GM12878 (cell line): ENCODE data around the gene KCTD14. TPM values are rescaled to one million over a fixed set of nuclear protein-coding genes. Genes with fewer than 3 reads are reported as not detected.

Experiments used
- ATAC-seq: fragments of 200-7000 bp; cut with Tn5 transposase; 3 replicates; pipeline ENCODE4 v1.9.1; 2020; ENCODE audit warnings: mild to moderate bottlenecking, moderate library complexity
- BruUV-seq: library from RNA; stranded (reverse); fragments of 400-500 nt; replicated peaks from 2 replicates; lab custom pipeline; 2021; lab: Mats Ljungman, UMichigan
- CTCF ChIA-PET: fragments of 300-600 bp; sonication (Branson Sonifier 250); formaldehyde crosslinking; extraction: SDS; loops from one replicate; lab custom pipeline; 2021; ENCODE audit warnings: inconsistent platforms; lab: Yijun Ruan, JAX
- POLR2A ChIA-PET: fragments of 350-600 bp; formaldehyde crosslinking; extraction: SDS; loops from one replicate; lab custom pipeline; 2021; ENCODE audit warnings: inconsistent platforms; lab: Charles Lee
- RAD21 ChIA-PET: fragments of 300-600 bp; sonication (Branson Sonifier 250); formaldehyde crosslinking; loops from one replicate; lab custom pipeline; 2023; ENCODE audit warnings: antibody characterized with exemption; ENCODE audit not compliant: unreplicated experiment; lab: Charles Lee
- SMC1A ChIA-PET: fragments of 300-600 bp; sonication (Branson Sonifier 250); formaldehyde crosslinking; loops from one replicate; lab custom pipeline; 2023; ENCODE audit not compliant: unreplicated experiment, uncharacterized antibody; lab: Charles Lee
- DNase-seq: peaks from one replicate; pipeline ENCODE4 v3.0.0-alpha.2; 2011; ENCODE audit warnings: low read depth, low spot score
- FAIRE-seq: peaks from 3 replicates; lab custom pipeline; 2011; peaks lifted over from hg19 to GRCh38; lab: Jason Lieb, UNC
- H2AFZ ChIP-seq: 2 replicates; pipeline ENCODE4 v1.6.0; 2011; ENCODE audit warnings: low read depth, low read length, control low read depth; ENCODE audit not compliant: control insufficient read depth
- H3K27ac ChIP-seq: 2 replicates; pipeline ENCODE4 v1.5.1; 2011; ENCODE audit warnings: control low read depth; ENCODE audit not compliant: control insufficient read depth, insufficient read depth
- H3K27me3 ChIP-seq, 2 experiments: replicated peaks in 1 of 2; 2 replicates each; pipeline versions ENCODE4 v1.6.0 to v1.6.1; 2011; ENCODE audit warnings: low read length in 1 of 2; ENCODE audit not compliant: control insufficient read depth in 2 of 2, insufficient read depth in 2 of 2
- H3K36me3 ChIP-seq, 2 experiments: 2 replicates each; pipeline ENCODE4 v1.5.1; 2011; ENCODE audit warnings: low read length in 1 of 2; ENCODE audit not compliant: control insufficient read depth in 2 of 2, insufficient read depth in 2 of 2
- H3K4me1 ChIP-seq: 2 replicates; pipeline ENCODE4 v1.6.1; 2011; ENCODE audit warnings: mild to moderate bottlenecking, low read length, moderate library complexity, mixed read lengths; ENCODE audit not compliant: control insufficient read depth, insufficient read depth
- H3K4me2 ChIP-seq: 2 replicates; pipeline ENCODE4 v1.6.0; 2011; ENCODE audit warnings: control low read depth; ENCODE audit not compliant: control insufficient read depth, insufficient read depth
- H3K4me3 ChIP-seq: fragments of 200-600 bp; sonication (generic); 2 replicates; pipeline ENCODE4 v1.5.1; 2016
- H3K79me2 ChIP-seq: 2 replicates; pipeline ENCODE4 v1.6.0; 2011; ENCODE audit warnings: low read length; ENCODE audit not compliant: control insufficient read depth, insufficient read depth
- H3K9ac ChIP-seq: 2 replicates; pipeline ENCODE4 v1.8.0; 2011; ENCODE audit warnings: low read length, control low read depth, mixed read lengths; ENCODE audit not compliant: control insufficient read depth, insufficient read depth
- H3K9me3 ChIP-seq: replicated peaks from 3 replicates; pipeline ENCODE4 v1.5.1; 2011; ENCODE audit warnings: mild to moderate bottlenecking, low read length; ENCODE audit not compliant: control insufficient read depth, insufficient read depth
- H4K20me1 ChIP-seq: 2 replicates; pipeline ENCODE4 v1.6.0; 2011; ENCODE audit not compliant: control insufficient read depth, insufficient read depth
- ASH2L ChIP-seq: fragments of 300-600, 200-600 bp; sonication (generic); IDR thresholded peaks from 2 replicates; pipeline ENCODE4 v1.6.1; 2017; ENCODE audit warnings: low read depth, mild to moderate bottlenecking, borderline replicate concordance
- ATF7 ChIP-seq: fragments of 450-650 bp; IDR thresholded peaks from 2 replicates; pipeline ENCODE4 v1.6.1; 2016; ENCODE audit warnings: low read depth, mild to moderate bottlenecking
- BHLHE40 ChIP-seq, 2 experiments: fragments of 450-650 bp in 1 of 2; IDR thresholded peaks; 2 replicates each; pipeline ENCODE4 v1.6.1; 2011 to 2017; ENCODE audit warnings: low read depth in 2 of 2, borderline replicate concordance in 1 of 2, improper control_type of control experiment in 1 of 2, low read length in 1 of 2, mild to moderate bottlenecking in 1 of 2
- MAX ChIP-seq: IDR thresholded peaks from 2 replicates; pipeline ENCODE4 v1.6.1; 2012; ENCODE audit warnings: low read depth, low read length, improper control_type of control experiment
- MTA3 ChIP-seq: IDR thresholded peaks from 2 replicates; pipeline ENCODE4 v1.6.1; 2012; ENCODE audit warnings: low read length, inconsistent platforms, borderline replicate concordance
- NFYA ChIP-seq: IDR thresholded peaks from 2 replicates; pipeline ENCODE4 v1.6.1; 2011; ENCODE audit warnings: low read depth, mild to moderate bottlenecking, low read length, improper control_type of control experiment, borderline replicate concordance
- NR2F1 ChIP-seq: fragments of 450-650 bp; conservative IDR thresholded peaks from 2 replicates; pipeline ENCODE4 v1.6.1; 2017; ENCODE audit warnings: mild to moderate bottlenecking
- RAD21 ChIP-seq: IDR thresholded peaks from 2 replicates; pipeline ENCODE4 v1.6.1; 2011; ENCODE audit warnings: mild to moderate bottlenecking, low read depth, low read length, moderate library complexity; ENCODE audit not compliant: insufficient read depth
- RELB ChIP-seq: fragments of 450-650 bp; IDR thresholded peaks from 2 replicates; pipeline ENCODE4 v1.6.1; 2017; ENCODE audit warnings: low read depth, mild to moderate bottlenecking, moderate library complexity
- SUPT20H ChIP-seq: IDR thresholded peaks from 2 replicates; pipeline ENCODE4 v1.6.1; 2011; ENCODE audit warnings: low read depth, mild to moderate bottlenecking, low read length, moderate library complexity, borderline replicate concordance; ENCODE audit not compliant: control insufficient read depth
- TBL1XR1 ChIP-seq: IDR thresholded peaks from 2 replicates; pipeline ENCODE4 v1.6.1; 2012; ENCODE audit warnings: low read depth, low read length, improper control_type of control experiment
- TCF3 ChIP-seq: IDR thresholded peaks from 2 replicates; pipeline ENCODE4 v1.6.1; 2012; ENCODE audit warnings: low read depth, mild to moderate bottlenecking, low read length, borderline replicate concordance; ENCODE audit not compliant: insufficient read depth
- ZNF207 ChIP-seq: fragments of 450-650 bp; IDR thresholded peaks from 2 replicates; pipeline ENCODE4 v1.6.1; 2014; ENCODE audit warnings: antibody characterized with exemption, mild to moderate bottlenecking, borderline replicate concordance
- ZNF24 ChIP-seq: fragments of 450-650 bp; IDR thresholded peaks from 2 replicates; pipeline ENCODE4 v1.6.1; 2017; ENCODE audit warnings: antibody characterized with exemption, mild to moderate bottlenecking
- WGBS: methylation state at CpG from one replicate; pipeline ENCODE4 v1.1.6; 2016; ENCODE audit warnings: low lambda C conversion rate; ENCODE audit not compliant: insufficient replicate concordance, insufficient coverage; ENCODE audit errors: missing lambda C conversion rate; 5-methylcytosine and 5-hydroxymethylcytosine counted together
- in situ Hi-C: fragments of 300-500 bp; cut with MboI; formaldehyde crosslinking; loops from 9 replicates; pipeline ENCODE4 v1.14.3; 2018; ENCODE audit warnings: mixed read lengths
- intact Hi-C: fragments of 100-400 bp; cut with micrococcal nuclease; formaldehyde crosslinking; loops from one replicate; pipeline ENCODE4 v1.14.2; 2022; ENCODE audit not compliant: unreplicated experiment
- polyA plus RNA-seq, 11 experiments: library from polyadenylated mRNA; depleted of rRNA in 4 of 11; unstranded in 6 of 11; stranded (reverse) in 5 of 11; fragments of >200 nt; fragmentation: Nextera tagmentation in 4 of 11; fragmentation: Illumina TruSeq in 1 of 11; extraction: Ambion mirVana in 4 of 11; extraction: Trizol in 1 of 11; gene quantifications; 1 replicate in 1 of 11; 2 replicates in 10 of 11; pipeline versions ENCODE4 v1.2.1 to v1.2.3, GENCODE V29; 2011 to 2016; ENCODE audit warnings: inconsistent platforms in 2 of 11, missing spikeins in 2 of 11, low read depth in 1 of 11
- total RNA-seq, 4 experiments: library from RNA; depleted of rRNA in 3 of 4; stranded (reverse); fragments of >200 nt in 3 of 4; fragmentation: Illumina TruSeq in 1 of 4; extraction: Trizol in 1 of 4; gene quantifications; 2 replicates each; pipeline versions ENCODE4 v1.2.1 to v1.2.3, GENCODE V29; 2013 to 2021
- TF ChIP-seq, protein P1 (sequence below): IDR thresholded peaks from 2 replicates; pipeline ENCODE4 v1.6.1; 2012; ENCODE audit warnings: low read length, inconsistent platforms
- TF ChIP-seq, protein P2 (sequence below): fragments of 450-650 bp; IDR thresholded peaks from 2 replicates; pipeline ENCODE4 v1.6.1; 2016; ENCODE audit warnings: mild to moderate bottlenecking, moderate library complexity, borderline replicate concordance

KCTD14 gene
- total and polyA plus RNA-seq, 10 of the 15 experiments (the other 5 are each of a cell fraction or from before 2014, with no cell fraction given), result 0.11 to 0.63 (median 0.48) TPM

DNA sequence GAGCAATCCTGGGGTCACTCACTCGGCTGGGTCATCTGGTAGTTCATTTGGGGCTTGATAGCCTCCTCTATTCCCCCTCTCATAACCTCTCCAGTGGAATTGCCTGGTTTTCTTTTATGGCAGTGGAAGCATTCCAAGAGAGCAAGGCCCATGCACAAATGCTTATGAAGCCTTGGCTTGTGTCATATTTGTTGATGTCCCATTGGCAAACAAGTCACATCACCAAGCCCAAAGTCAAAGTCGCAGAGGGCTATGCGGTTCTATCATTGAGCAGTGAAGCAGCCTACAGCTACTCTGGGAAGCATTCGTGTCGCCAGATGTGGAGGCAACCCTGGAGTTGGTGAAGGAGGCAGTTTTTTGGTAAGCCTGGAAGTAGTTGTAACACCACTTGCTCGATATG, 12.3 kb downstream of the KCTD14 start:
- no peak overlapping the region for H3K4me3 ChIP-seq
- no peaks in the 10 kb centered on the region for H4K20me1 ChIP-seq
- no peak overlapping the region for H2AFZ ChIP-seq
- 53% methylated on average over 6 of the region's 6 CpGs for WGBS
- ChIA-PET SMC1A (interaction anchor here (0.6 to 1.0 kb wide), 2 partner anchors 16 to 550 kb away, joined by 3 read pairs; no protein-coding TSS in a partner anchor), CTCF (interaction anchor here (0.7 to 1.7 kb wide), 2 partner anchors 11 to 235 kb away, joined by 3 to 5 read pairs; no protein-coding TSS in a partner anchor), RAD21 (interaction anchor here (1.5 kb wide), 1 partner anchor 35 kb away, joined by 3 read pairs; no protein-coding TSS in a partner anchor), POLR2A (interaction anchor here (0.6 kb wide), 1 partner anchor 831 kb away, joined by 3 read pairs; no protein-coding TSS in a partner anchor)
- no peaks in the 10 kb centered on the region for H3K27me3 ChIP-seq
- no peak overlapping the region for H3K27ac ChIP-seq
- no peak for DNase-seq
- in situ Hi-C loops, result no loop called here
- no peak overlapping the region for H3K4me2 ChIP-seq
- intact Hi-C loops, result no loop called here
- ATAC-seq, result no peak
- no peaks in the 10 kb centered on the region for H3K79me2 ChIP-seq
- H3K4me1 ChIP-seq, result peaks cover 3% of the 10 kb centered on the region; the same call in 1 of the 2 replicates
- BruUV-seq, result no TSS peak
- no peak overlapping the region for H3K9ac ChIP-seq
- FAIRE-seq, result no peak
- H3K9me3 ChIP-seq, result no peaks in the 10 kb centered on the region
- H3K36me3 ChIP-seq, result no peaks in the 10 kb centered on the region
- no peak for TF ChIP-seq ASH2L
- TF ChIP-seq SUPT20H, result no peak
- no peak for TF ChIP-seq RAD21
- no peak for TF ChIP-seq NFYA
- TF ChIP-seq BHLHE40 (IDR thresholded peaks at IDR 0.05; ENCODE audit: borderline replicate concordance in 1 of 2, low read depth in 2 of 2, low read length in 1 of 2), result no peak
- no peak for TF ChIP-seq RELB
- no peak for TF ChIP-seq ATF7
- no peak for TF ChIP-seq TCF3
- TF ChIP-seq MAX, result no peak
- TF ChIP-seq ZNF24, result no peak
- TF ChIP-seq TBL1XR1, result no peak
- no peak for TF ChIP-seq ZNF207
- TF ChIP-seq, protein P1, sequence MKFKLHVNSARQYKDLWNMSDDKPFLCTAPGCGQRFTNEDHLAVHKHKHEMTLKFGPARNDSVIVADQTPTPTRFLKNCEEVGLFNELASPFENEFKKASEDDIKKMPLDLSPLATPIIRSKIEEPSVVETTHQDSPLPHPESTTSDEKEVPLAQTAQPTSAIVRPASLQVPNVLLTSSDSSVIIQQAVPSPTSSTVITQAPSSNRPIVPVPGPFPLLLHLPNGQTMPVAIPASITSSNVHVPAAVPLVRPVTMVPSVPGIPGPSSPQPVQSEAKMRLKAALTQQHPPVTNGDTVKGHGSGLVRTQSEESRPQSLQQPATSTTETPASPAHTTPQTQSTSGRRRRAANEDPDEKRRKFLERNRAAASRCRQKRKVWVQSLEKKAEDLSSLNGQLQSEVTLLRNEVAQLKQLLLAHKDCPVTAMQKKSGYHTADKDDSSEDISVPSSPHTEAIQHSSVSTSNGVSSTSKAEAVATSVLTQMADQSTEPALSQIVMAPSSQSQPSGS, result no peak
- TF ChIP-seq NR2F1, result no peak
- TF ChIP-seq, protein P2, sequence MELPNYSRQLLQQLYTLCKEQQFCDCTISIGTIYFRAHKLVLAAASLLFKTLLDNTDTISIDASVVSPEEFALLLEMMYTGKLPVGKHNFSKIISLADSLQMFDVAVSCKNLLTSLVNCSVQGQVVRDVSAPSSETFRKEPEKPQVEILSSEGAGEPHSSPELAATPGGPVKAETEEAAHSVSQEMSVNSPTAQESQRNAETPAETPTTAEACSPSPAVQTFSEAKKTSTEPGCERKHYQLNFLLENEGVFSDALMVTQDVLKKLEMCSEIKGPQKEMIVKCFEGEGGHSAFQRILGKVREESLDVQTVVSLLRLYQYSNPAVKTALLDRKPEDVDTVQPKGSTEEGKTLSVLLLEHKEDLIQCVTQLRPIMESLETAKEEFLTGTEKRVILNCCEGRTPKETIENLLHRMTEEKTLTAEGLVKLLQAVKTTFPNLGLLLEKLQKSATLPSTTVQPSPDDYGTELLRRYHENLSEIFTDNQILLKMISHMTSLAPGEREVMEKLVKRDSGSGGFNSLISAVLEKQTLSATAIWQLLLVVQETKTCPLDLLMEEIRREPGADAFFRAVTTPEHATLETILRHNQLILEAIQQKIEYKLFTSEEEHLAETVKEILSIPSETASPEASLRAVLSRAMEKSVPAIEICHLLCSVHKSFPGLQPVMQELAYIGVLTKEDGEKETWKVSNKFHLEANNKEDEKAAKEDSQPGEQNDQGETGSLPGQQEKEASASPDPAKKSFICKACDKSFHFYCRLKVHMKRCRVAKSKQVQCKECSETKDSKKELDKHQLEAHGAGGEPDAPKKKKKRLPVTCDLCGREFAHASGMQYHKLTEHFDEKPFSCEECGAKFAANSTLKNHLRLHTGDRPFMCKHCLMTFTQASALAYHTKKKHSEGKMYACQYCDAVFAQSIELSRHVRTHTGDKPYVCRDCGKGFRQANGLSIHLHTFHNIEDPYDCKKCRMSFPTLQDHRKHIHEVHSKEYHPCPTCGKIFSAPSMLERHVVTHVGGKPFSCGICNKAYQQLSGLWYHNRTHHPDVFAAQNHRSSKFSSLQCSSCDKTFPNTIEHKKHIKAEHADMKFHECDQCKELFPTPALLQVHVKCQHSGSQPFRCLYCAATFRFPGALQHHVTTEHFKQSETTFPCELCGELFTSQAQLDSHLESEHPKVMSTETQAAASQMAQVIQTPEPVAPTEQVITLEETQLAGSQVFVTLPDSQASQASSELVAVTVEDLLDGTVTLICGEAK, result no peak
- no peak for TF ChIP-seq MTA3
